Rectal smooth muscle tissue (tissue), 1 donor: ENCODE measurements around the gene RAPH1.

ENCODE experiments used
- H3K27ac ChIP-seq: one replicate; pipeline ENCODE4 v1.7.0; 2013; ENCODE audit warnings: low read depth, low read length, inconsistent platforms
- H3K27me3 ChIP-seq: one replicate; pipeline ENCODE4 v1.7.0; 2013; ENCODE audit warnings: low read length; ENCODE audit not compliant: control insufficient read depth, insufficient read depth
- H3K36me3 ChIP-seq: one replicate; pipeline ENCODE4 v1.7.0; 2013; ENCODE audit warnings: low read length; ENCODE audit not compliant: control insufficient read depth, insufficient read depth
- H3K4me1 ChIP-seq: one replicate; pipeline ENCODE4 v1.7.0; 2013; ENCODE audit warnings: low read length; ENCODE audit not compliant: control insufficient read depth, insufficient read depth
- H3K4me3 ChIP-seq: one replicate; pipeline ENCODE4 v1.7.0; 2013; ENCODE audit warnings: low read length
- H3K9ac ChIP-seq: one replicate; pipeline ENCODE4 v1.7.0; 2013; ENCODE audit warnings: low read length

RAPH1 gene, protein sequence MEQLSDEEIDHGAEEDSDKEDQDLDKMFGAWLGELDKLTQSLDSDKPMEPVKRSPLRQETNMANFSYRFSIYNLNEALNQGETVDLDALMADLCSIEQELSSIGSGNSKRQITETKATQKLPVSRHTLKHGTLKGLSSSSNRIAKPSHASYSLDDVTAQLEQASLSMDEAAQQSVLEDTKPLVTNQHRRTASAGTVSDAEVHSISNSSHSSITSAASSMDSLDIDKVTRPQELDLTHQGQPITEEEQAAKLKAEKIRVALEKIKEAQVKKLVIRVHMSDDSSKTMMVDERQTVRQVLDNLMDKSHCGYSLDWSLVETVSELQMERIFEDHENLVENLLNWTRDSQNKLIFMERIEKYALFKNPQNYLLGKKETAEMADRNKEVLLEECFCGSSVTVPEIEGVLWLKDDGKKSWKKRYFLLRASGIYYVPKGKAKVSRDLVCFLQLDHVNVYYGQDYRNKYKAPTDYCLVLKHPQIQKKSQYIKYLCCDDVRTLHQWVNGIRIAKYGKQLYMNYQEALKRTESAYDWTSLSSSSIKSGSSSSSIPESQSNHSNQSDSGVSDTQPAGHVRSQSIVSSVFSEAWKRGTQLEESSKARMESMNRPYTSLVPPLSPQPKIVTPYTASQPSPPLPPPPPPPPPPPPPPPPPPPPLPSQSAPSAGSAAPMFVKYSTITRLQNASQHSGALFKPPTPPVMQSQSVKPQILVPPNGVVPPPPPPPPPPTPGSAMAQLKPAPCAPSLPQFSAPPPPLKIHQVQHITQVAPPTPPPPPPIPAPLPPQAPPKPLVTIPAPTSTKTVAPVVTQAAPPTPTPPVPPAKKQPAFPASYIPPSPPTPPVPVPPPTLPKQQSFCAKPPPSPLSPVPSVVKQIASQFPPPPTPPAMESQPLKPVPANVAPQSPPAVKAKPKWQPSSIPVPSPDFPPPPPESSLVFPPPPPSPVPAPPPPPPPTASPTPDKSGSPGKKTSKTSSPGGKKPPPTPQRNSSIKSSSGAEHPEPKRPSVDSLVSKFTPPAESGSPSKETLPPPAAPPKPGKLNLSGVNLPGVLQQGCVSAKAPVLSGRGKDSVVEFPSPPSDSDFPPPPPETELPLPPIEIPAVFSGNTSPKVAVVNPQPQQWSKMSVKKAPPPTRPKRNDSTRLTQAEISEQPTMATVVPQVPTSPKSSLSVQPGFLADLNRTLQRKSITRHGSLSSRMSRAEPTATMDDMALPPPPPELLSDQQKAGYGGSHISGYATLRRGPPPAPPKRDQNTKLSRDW

DNA sequence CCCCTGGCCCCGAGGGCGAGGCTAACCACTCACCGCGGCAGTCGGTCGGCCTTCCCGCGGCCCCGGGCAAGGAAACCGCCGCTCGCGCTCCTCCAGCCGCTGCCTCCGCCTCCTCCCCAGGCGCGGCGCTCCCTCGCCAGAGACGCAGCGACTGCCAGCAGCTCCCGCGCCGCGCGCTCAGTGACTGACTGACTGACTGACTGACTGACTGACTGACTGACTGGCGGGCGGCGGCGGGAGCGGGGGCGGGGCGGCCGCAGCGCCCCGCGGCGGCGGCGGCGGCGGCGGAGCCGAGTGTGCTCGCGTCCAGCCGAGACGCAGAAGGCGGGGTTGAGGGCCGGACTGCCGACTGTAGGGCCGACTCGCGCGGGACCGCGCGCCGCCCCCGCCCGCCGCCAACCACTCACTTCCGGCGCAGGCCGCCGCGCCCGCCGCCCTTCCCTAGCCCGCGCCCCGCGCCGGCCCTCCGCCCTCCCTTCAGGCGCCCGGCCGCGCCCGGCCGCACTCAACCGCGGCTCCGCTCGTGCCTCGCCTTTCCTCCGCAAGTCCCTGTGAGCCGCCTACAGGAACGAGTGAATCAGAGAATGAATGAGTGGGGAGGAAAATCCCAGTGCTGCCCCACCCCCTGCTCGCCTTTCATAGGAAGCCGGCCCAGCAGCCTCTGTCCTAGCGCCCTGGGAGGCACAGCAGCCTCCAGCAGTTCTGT lies at the start of gene RAPH1:
RAPH1 (minus strand) TSS at position 224 of the 706 bp plus-strand sequence. CDS start 39,948 bp downstream, outside the sequence.
- peak within 1 kb of the TSS; percentile 90 for H3K27ac ChIP-seq
- H3K27me3 ChIP-seq = no peaks in the 10 kb centered on the region
- peak within 1 kb of the TSS; percentile 83 for H3K9ac ChIP-seq
- peaks cover 2% of the 10 kb centered on the region for H3K4me1 ChIP-seq
- no peaks in the 10 kb centered on the region for H3K36me3 ChIP-seq
- peak within 1 kb of the TSS; percentile 73 for H3K4me3 ChIP-seq

DNA sequence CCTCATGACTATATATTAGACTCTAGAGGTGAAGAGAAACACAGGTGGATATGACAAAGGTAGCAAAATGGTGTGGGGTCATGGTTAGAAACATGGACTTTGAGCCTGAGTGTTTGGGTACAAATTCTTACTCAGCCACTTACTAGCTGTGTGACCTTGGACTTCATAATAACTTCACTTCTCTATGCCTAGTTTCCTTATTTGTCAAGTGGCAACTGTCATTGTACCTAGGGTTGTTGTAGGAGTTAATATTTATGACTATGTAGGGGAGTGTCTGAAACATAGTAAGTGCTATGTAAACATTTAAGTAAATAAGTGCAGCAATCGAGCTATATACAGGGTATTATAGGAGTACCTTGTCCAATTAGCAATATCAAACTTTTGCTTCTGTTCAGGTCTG lies 49.7 kb upstream of the RAPH1 start:
- no peaks in the 10 kb centered on the region for H3K27me3 ChIP-seq
- no peak overlapping the region for H3K4me3 ChIP-seq
- no peak overlapping the region for H3K9ac ChIP-seq
- H3K36me3 ChIP-seq = no peaks in the 10 kb centered on the region
- H3K4me1 ChIP-seq = peaks cover 10% of the 10 kb centered on the region
- no peak overlapping the region for H3K27ac ChIP-seq

- peaks cover 10% of the 10 kb centered on the region for H3K4me1 ChIP-seq
- H3K4me3 ChIP-seq = no peak overlapping the region
Observed at GRCh38 chr2:203583701-203584100, 48.6 kb upstream of the RAPH1 start.

GRCh38 chr2:203583084-203583695 lies 48.1 kb upstream of the RAPH1 start:
- peak overlapping the region; percentile 37 for H3K27ac ChIP-seq
- H3K36me3 ChIP-seq = no peaks in the 10 kb centered on the region
- no peaks in the 10 kb centered on the region for H3K27me3 ChIP-seq
- peaks cover 10% of the 10 kb centered on the region for H3K4me1 ChIP-seq
- H3K9ac ChIP-seq = no peak overlapping the region
- H3K4me3 ChIP-seq = peak overlapping the region; percentile 25

More at GRCh38 chr2:203583701-203584100, 48.6 kb upstream of the RAPH1 start:
- H3K9ac ChIP-seq = no peak overlapping the region
- no peaks in the 10 kb centered on the region for H3K36me3 ChIP-seq
- H3K27me3 ChIP-seq = no peaks in the 10 kb centered on the region
- no peak overlapping the region for H3K27ac ChIP-seq

GRCh38 chr2:203582468-203582867 lies 47.4 kb upstream of the RAPH1 start:
- Histone ChIP-seq H3K4me3 (peak overlapping the region; percentile 25), H3K9ac (no peak overlapping the region), H3K4me1 (peaks cover 10% of the 10 kb centered on the region), H3K36me3 (no peaks in the 10 kb centered on the region), H3K27me3 (no peaks in the 10 kb centered on the region), H3K27ac (peak overlapping the region; percentile 37)

GRCh38 chr2:203580844-203581243 lies 45.7 kb upstream of the RAPH1 start:
- H3K4me1 ChIP-seq = peaks cover 10% of the 10 kb centered on the region
- no peaks in the 10 kb centered on the region for H3K27me3 ChIP-seq
- no peak overlapping the region for H3K27ac ChIP-seq
- H3K36me3 ChIP-seq = no peaks in the 10 kb centered on the region
- H3K9ac ChIP-seq = no peak overlapping the region
- H3K4me3 ChIP-seq = no peak overlapping the region

- no peak overlapping the region for H3K27ac ChIP-seq
- no peak overlapping the region for H3K4me3 ChIP-seq
- H3K9ac ChIP-seq = no peak overlapping the region
- peaks cover 10% of the 10 kb centered on the region for H3K4me1 ChIP-seq
- H3K27me3 ChIP-seq = no peaks in the 10 kb centered on the region
- no peaks in the 10 kb centered on the region for H3K36me3 ChIP-seq
Observed at GRCh38 chr2:203579730-203580129, 44.6 kb upstream of the RAPH1 start.

DNA sequence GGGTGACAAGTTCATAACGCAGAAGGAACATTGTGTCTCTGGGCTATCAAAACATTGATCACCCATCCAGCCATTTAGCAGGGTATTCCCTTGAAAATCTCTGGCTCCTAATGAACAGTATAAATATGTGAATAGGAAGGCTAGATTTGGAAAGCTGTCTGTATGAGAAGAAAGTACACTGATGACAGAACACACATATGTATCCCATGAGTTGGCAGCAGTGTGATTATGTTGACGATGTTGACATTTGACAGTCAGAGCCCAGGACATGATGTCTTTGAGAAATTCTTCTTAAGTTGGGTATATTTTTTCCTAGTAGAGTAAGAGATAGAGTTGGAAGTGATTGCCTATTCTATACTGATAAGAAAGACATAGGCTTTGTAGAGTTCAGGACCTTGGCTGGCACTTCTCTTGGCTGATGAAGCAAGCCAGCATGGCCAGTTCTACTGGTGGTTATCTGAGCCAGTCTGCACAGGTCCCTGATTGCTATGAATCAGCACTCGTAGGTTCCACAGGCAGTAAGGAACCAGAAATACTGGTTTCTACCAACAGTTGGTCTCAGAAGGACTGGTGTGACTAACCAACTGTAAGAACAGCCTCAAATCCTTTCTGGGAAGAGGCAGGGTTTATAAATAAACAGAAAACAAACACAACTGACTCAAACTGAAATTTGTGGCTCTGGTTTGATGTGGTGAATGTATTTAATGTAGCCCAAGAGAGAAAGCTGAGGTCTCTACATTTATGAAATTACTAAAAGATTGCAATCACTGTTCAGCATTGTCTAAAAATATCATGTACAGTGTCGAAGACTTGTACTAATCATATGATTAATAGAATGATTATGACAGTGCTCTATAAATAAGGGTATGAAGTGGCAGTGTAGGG lies 43.9 kb upstream of the RAPH1 start:
- Histone ChIP-seq H3K27me3 (no peaks in the 10 kb centered on the region), H3K9ac (no peak overlapping the region), H3K4me3 (no peak overlapping the region), H3K36me3 (no peaks in the 10 kb centered on the region), H3K27ac (no peak overlapping the region), H3K4me1 (peaks cover 10% of the 10 kb centered on the region)

- H3K36me3 ChIP-seq = no peaks in the 10 kb centered on the region
- no peaks in the 10 kb centered on the region for H3K4me1 ChIP-seq
- no peak overlapping the region for H3K27ac ChIP-seq
- H3K4me3 ChIP-seq = no peak overlapping the region
- H3K27me3 ChIP-seq = no peaks in the 10 kb centered on the region
- H3K9ac ChIP-seq = no peak overlapping the region
Observed at GRCh38 chr2:203574824-203575223, 39.7 kb upstream of the RAPH1 start.

DNA sequence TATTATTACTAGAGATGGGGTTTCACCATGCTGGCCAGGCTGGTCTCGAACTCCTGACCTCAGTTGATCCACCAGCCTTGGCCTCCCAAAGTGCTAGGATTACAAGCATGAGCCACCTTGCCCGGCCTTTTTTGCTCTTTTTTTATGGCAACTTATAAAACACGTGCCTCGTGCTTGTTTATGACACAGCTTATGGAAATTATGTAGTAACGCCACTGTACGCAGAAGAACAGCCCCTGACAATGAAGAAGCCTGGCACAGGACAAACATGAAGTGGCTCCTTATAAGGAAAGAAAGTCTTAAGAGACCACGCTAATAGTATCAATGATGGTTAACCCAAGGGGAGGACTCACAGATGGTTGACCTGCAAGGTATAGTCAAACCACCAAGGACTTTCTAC lies 37.2 kb upstream of the RAPH1 start:
- Histone ChIP-seq H3K36me3 (no peaks in the 10 kb centered on the region), H3K27ac (no peak overlapping the region), H3K4me3 (no peak overlapping the region), H3K9ac (no peak overlapping the region), H3K27me3 (no peaks in the 10 kb centered on the region), H3K4me1 (no peaks in the 10 kb centered on the region)
